HepG2 (cell line): ENCODE measurements around the gene PDE4D. TPM values are rescaled to one million over a fixed set of nuclear protein-coding genes. Genes with fewer than 3 reads are reported as not detected.

ENCODE experiments used
- ATAC-seq: fragments of 200-7000 bp; cut with Tn5 transposase; 3 replicates; pipeline ENCODE4 v1.9.1; 2020; ENCODE audit warnings: mild to moderate bottlenecking, moderate library complexity
- BruUV-seq: library from RNA; stranded (reverse); fragments of 400-500 nt; replicated peaks from 2 replicates; lab custom pipeline; 2021; lab: Mats Ljungman, UMichigan
- CTCF ChIA-PET: fragments of 300-600 bp; formaldehyde crosslinking; extraction: SDS; loops from one replicate; lab custom pipeline; 2021; ENCODE audit warnings: low total read pairs, inconsistent platforms, low intra/inter-chr PET ratio; lab: Yijun Ruan, JAX
- POLR2A ChIA-PET: fragments of 350-600 bp; sonication (Branson Sonifier 250); formaldehyde crosslinking; loops from one replicate; lab custom pipeline; 2020; ENCODE audit warnings: antibody characterized with exemption, inconsistent platforms; lab: Yijun Ruan, JAX
- DNase-seq: peaks from one replicate; pipeline ENCODE4 v3.0.0-alpha.2; 2015; ENCODE audit warnings: low spot score
- FAIRE-seq: peaks from 3 replicates; lab custom pipeline; 2011; peaks lifted over from hg19 to GRCh38; lab: Jason Lieb, UNC
- H2AFZ ChIP-seq: one replicate; pipeline ENCODE4 v1.6.1; 2011; ENCODE audit warnings: low read length, inconsistent platforms
- H3K27ac ChIP-seq: fragments of 300-600 bp; 3 replicates; pipeline ENCODE4 v1.8.0; 2011; ENCODE audit warnings: mixed run types, mild to moderate bottlenecking, mixed read lengths, low read length, inconsistent platforms; ENCODE audit not compliant: insufficient read depth; ENCODE audit errors: extremely low read length
- H3K27me3 ChIP-seq, 2 experiments: fragments of 200-600 bp in 1 of 2; 2 replicates in 1 of 2; 3 replicates in 1 of 2; pipeline versions ENCODE4 v1.6.0 to v1.8.0; 2011; ENCODE audit warnings: low read length in 2 of 2, mild to moderate bottlenecking in 2 of 2, moderate library complexity in 2 of 2, inconsistent platforms in 1 of 2; ENCODE audit not compliant: insufficient read depth in 2 of 2, control insufficient read depth in 1 of 2
- H3K36me3 ChIP-seq, 2 experiments: fragments of 200-600 bp in 1 of 2; replicated peaks in 1 of 2; 2 replicates in 1 of 2; 3 replicates in 1 of 2; pipeline versions ENCODE4 v1.5.1 to v1.8.0; 2011; ENCODE audit warnings: low read length in 2 of 2, inconsistent platforms in 1 of 2; ENCODE audit not compliant: insufficient read depth in 2 of 2, control insufficient read depth in 1 of 2
- H3K4me1 ChIP-seq: 2 replicates; pipeline ENCODE4 v1.5.1; 2012; ENCODE audit warnings: low read length, inconsistent platforms; ENCODE audit not compliant: insufficient read depth
- H3K4me2 ChIP-seq: 2 replicates; pipeline ENCODE4 v1.6.0; 2011; ENCODE audit warnings: low read depth, low read length, inconsistent platforms
- H3K4me3 ChIP-seq, 3 experiments: fragments of 200-600 bp in 1 of 3; sonication (generic), shearing (Covaris generic) in 1 of 3; replicated peaks in 1 of 3; 2 replicates each; pipeline ENCODE4 v1.5.1; 2011 to 2016; ENCODE audit warnings: low read length in 3 of 3, inconsistent platforms in 2 of 3, low read depth in 2 of 3, mild to moderate bottlenecking in 2 of 3, control low read depth in 1 of 3, mixed read lengths in 1 of 3; ENCODE audit not compliant: insufficient read depth in 1 of 3
- H3K79me2 ChIP-seq: one replicate; pipeline ENCODE4 v1.6.1; 2011; ENCODE audit warnings: low read length, inconsistent platforms; ENCODE audit not compliant: insufficient read depth
- H3K9ac ChIP-seq: 2 replicates; pipeline ENCODE4 v1.6.0; 2011; ENCODE audit warnings: mild to moderate bottlenecking, low read depth, low read length, inconsistent platforms; ENCODE audit not compliant: insufficient read depth
- H3K9me3 ChIP-seq: 2 replicates; pipeline ENCODE4 v1.5.1; 2012; ENCODE audit warnings: mild to moderate bottlenecking, low read length
- H4K20me1 ChIP-seq: 2 replicates; pipeline ENCODE4 v1.6.0; 2011; ENCODE audit warnings: inconsistent platforms, mild to moderate bottlenecking, low read length, moderate library complexity; ENCODE audit not compliant: insufficient read depth
- CEBPG ChIP-seq: IDR thresholded peaks from 2 replicates; pipeline ENCODE4 v1.6.1; 2016
- ESRRA ChIP-seq: sonication (generic); formaldehyde crosslinking; IDR thresholded peaks from 2 replicates; pipeline ENCODE4 v1.5.1; 2020; ENCODE audit warnings: mild to moderate bottlenecking, low read depth, missing genetic modification reagents
- HOXA7 ChIP-seq: sonication (generic); formaldehyde crosslinking; IDR thresholded peaks from 2 replicates; pipeline ENCODE4 v1.8.1; 2022; ENCODE audit warnings: mild to moderate bottlenecking, missing genetic modification reagents, moderate library complexity
- KDM1A ChIP-seq: IDR thresholded peaks from 2 replicates; pipeline ENCODE4 v1.6.1; 2016; ENCODE audit warnings: missing compliant biosample characterization
- MXI1 ChIP-seq: IDR thresholded peaks from 3 replicates; pipeline ENCODE4 v1.6.1; 2012; ENCODE audit warnings: low read depth, low read length, inconsistent platforms, borderline replicate concordance
- RBAK ChIP-seq: sonication (generic); formaldehyde crosslinking; IDR thresholded peaks from 2 replicates; pipeline ENCODE4 v1.5.1; 2020; ENCODE audit warnings: mild to moderate bottlenecking, missing genetic modification reagents
- RCOR2 ChIP-seq: IDR thresholded peaks from 2 replicates; pipeline ENCODE4 v1.6.1; 2016; ENCODE audit warnings: missing biosample characterization, missing genetic modification reagents
- SMYD3 ChIP-seq: sonication (generic); formaldehyde crosslinking; IDR thresholded peaks from 2 replicates; pipeline ENCODE4 v1.8.1; 2023; ENCODE audit warnings: mild to moderate bottlenecking, missing genetic modification reagents
- ZNF230 ChIP-seq: sonication (generic); formaldehyde crosslinking; IDR thresholded peaks from 2 replicates; pipeline ENCODE4 v1.4.0; 2020; ENCODE audit warnings: mild to moderate bottlenecking, missing genetic modification reagents
- ZNF33A ChIP-seq: sonication (generic); formaldehyde crosslinking; IDR thresholded peaks from 2 replicates; pipeline ENCODE4 v1.5.1; 2020; ENCODE audit warnings: missing genetic modification reagents, mild to moderate bottlenecking, moderate library complexity, borderline replicate concordance
- ZNF468 ChIP-seq: sonication (generic); formaldehyde crosslinking; IDR thresholded peaks from 2 replicates; pipeline ENCODE4 v1.8.0; 2022; ENCODE audit warnings: mild to moderate bottlenecking, moderate library complexity, missing genetic modification reagents
- ZNF598 ChIP-seq: sonication (generic); formaldehyde crosslinking; IDR thresholded peaks from 2 replicates; pipeline ENCODE4 v1.5.1; 2020; ENCODE audit warnings: mild to moderate bottlenecking, missing genetic modification reagents, borderline replicate concordance
- ZNF670 ChIP-seq: sonication (generic); formaldehyde crosslinking; IDR thresholded peaks from 2 replicates; pipeline ENCODE4 v1.8.0; 2022; ENCODE audit warnings: mild to moderate bottlenecking, missing genetic modification reagents, borderline replicate concordance
- WGBS: methylation state at CpG from one replicate; pipeline ENCODE4 v1.1.6; 2017; ENCODE audit warnings: low lambda C conversion rate; 5-methylcytosine and 5-hydroxymethylcytosine counted together
- in situ Hi-C: cut with HindIII; loops from 2 replicates; pipeline ENCODE4 v1.10.0; 2017; ENCODE audit warnings: low pct_unique_long_range_greater_than_20kb; ENCODE audit not compliant: extremely low pct_ligation_motif_present
- intact Hi-C: fragments of 100-400 bp; cut with micrococcal nuclease; formaldehyde crosslinking; loops from one replicate; pipeline ENCODE4 v1.10.0; 2022; ENCODE audit not compliant: unreplicated experiment
- polyA plus RNA-seq, 8 experiments: library from polyadenylated mRNA; depleted of rRNA in 3 of 8; stranded (reverse) in 7 of 8; unstranded in 1 of 8; fragments of >200 nt; fragmentation: Illumina TruSeq in 4 of 8; extraction: Trizol in 4 of 8; gene quantifications; 2 replicates each; pipeline versions ENCODE4 v1.2.1 to v1.2.3, GENCODE V29; 2011 to 2016; ENCODE audit warnings: low read depth in 4 of 8, missing spikeins in 1 of 8, mixed read lengths in 1 of 8; ENCODE audit not compliant: insufficient read depth in 1 of 8
- total RNA-seq, 5 experiments: library from RNA; depleted of rRNA; stranded (reverse); fragments of >200 nt; fragmentation: Illumina TruSeq; extraction: Trizol; gene quantifications; 2 replicates each; pipeline ENCODE4 v1.2.3, GENCODE V29; 2016; ENCODE audit warnings: low read depth in 1 of 5
- TF ChIP-seq, protein P1 (sequence below): sonication (generic); formaldehyde crosslinking; conservative IDR thresholded peaks from 2 replicates; pipeline ENCODE4 v1.4.0; 2020; ENCODE audit warnings: missing genetic modification reagents
- TF ChIP-seq, protein P2 (sequence below): sonication (generic); formaldehyde crosslinking; IDR thresholded peaks from 2 replicates; pipeline ENCODE4 v1.5.0; 2020; ENCODE audit warnings: mild to moderate bottlenecking, low read depth, missing genetic modification reagents, borderline replicate concordance
- TF ChIP-seq, protein P3 (sequence below): sonication (generic); formaldehyde crosslinking; IDR thresholded peaks from 2 replicates; pipeline ENCODE4 v1.5.1; 2020; ENCODE audit warnings: mild to moderate bottlenecking, missing genetic modification reagents, moderate library complexity
- TF ChIP-seq, protein P4 (sequence below): IDR thresholded peaks from 2 replicates; pipeline ENCODE4 v1.6.1; 2016; ENCODE audit warnings: low read depth, borderline replicate concordance
- TF ChIP-seq, protein P5 (sequence below): sonication (generic); formaldehyde crosslinking; IDR thresholded peaks from 2 replicates; pipeline ENCODE4 v1.4.0; 2020; ENCODE audit warnings: mild to moderate bottlenecking, low read depth, missing genetic modification reagents

PDE4D gene
- total and polyA plus RNA-seq, 2 of the 13 experiments (the other 11 are each of a cell fraction or from before 2014, with no cell fraction given) = 7.0 to 12.2 TPM

DNA sequence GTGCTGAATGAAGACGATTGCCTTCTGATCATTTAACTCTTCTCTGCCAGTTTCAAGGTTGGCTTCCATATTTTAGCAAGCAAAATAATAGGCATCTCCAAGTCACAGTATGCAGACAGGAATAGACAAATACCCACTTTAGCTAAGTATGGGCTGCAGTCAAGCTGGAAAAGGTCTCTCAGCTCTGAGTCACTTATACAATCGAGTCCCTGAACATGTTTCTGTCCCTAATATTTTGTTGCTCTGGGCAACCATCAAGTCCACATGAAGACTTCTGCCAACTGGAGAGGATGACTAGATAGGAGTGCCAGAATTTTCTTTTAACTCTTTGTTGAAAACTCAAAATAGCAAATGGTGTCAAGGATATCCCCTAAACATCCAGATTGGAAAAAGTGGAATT lies 735.4 kb downstream of the PDE4D start:
- no peak overlapping the region for H2AFZ ChIP-seq
- peaks cover 9% of the 10 kb centered on the region; the same call in 1 of the 2 replicates for H3K4me1 ChIP-seq
- H3K9me3 ChIP-seq = no peaks in the 10 kb centered on the region
- H3K4me2 ChIP-seq = no peak overlapping the region
- ATAC-seq (no peak), DNase-seq (no peak), FAIRE-seq (no peak)
- WGBS = 32% methylated on average over 2 of the region's 2 CpGs
- in situ Hi-C loops (no loop called here), intact Hi-C loops (no loop called here)
- H3K36me3 ChIP-seq = no peaks in the 10 kb centered on the region
- no peaks in the 10 kb centered on the region for H3K79me2 ChIP-seq
- H3K9ac ChIP-seq = no peak overlapping the region
- no peak overlapping the region for H3K27ac ChIP-seq
- CTCF ChIA-PET = no interaction called here
- no peaks in the 10 kb centered on the region for H4K20me1 ChIP-seq
- H3K27me3 ChIP-seq = no peaks in the 10 kb centered on the region
- no TSS peak for BruUV-seq
- POLR2A ChIA-PET = no interaction called here
- no peak overlapping the region for H3K4me3 ChIP-seq
- no peak for TF ChIP-seq CEBPG
- no peak for TF ChIP-seq HOXA7
- no peak for TF ChIP-seq ZNF468
- TF ChIP-seq, protein P1, sequence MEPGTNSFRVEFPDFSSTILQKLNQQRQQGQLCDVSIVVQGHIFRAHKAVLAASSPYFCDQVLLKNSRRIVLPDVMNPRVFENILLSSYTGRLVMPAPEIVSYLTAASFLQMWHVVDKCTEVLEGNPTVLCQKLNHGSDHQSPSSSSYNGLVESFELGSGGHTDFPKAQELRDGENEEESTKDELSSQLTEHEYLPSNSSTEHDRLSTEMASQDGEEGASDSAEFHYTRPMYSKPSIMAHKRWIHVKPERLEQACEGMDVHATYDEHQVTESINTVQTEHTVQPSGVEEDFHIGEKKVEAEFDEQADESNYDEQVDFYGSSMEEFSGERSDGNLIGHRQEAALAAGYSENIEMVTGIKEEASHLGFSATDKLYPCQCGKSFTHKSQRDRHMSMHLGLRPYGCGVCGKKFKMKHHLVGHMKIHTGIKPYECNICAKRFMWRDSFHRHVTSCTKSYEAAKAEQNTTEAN (CRISPR knock-in tag) = no peak
- no peak for TF ChIP-seq RCOR2 (CRISPR knock-in tag)
- TF ChIP-seq ZNF230 = no peak
- no peak for TF ChIP-seq MXI1
- TF ChIP-seq RBAK (CRISPR knock-in tag) = no peak
- no peak for TF ChIP-seq SMYD3 (CRISPR knock-in tag)
- TF ChIP-seq, protein P2, sequence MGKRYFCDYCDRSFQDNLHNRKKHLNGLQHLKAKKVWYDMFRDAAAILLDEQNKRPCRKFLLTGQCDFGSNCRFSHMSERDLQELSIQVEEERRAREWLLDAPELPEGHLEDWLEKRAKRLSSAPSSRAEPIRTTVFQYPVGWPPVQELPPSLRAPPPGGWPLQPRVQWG (CRISPR knock-in tag) = no peak
- TF ChIP-seq, protein P3, sequence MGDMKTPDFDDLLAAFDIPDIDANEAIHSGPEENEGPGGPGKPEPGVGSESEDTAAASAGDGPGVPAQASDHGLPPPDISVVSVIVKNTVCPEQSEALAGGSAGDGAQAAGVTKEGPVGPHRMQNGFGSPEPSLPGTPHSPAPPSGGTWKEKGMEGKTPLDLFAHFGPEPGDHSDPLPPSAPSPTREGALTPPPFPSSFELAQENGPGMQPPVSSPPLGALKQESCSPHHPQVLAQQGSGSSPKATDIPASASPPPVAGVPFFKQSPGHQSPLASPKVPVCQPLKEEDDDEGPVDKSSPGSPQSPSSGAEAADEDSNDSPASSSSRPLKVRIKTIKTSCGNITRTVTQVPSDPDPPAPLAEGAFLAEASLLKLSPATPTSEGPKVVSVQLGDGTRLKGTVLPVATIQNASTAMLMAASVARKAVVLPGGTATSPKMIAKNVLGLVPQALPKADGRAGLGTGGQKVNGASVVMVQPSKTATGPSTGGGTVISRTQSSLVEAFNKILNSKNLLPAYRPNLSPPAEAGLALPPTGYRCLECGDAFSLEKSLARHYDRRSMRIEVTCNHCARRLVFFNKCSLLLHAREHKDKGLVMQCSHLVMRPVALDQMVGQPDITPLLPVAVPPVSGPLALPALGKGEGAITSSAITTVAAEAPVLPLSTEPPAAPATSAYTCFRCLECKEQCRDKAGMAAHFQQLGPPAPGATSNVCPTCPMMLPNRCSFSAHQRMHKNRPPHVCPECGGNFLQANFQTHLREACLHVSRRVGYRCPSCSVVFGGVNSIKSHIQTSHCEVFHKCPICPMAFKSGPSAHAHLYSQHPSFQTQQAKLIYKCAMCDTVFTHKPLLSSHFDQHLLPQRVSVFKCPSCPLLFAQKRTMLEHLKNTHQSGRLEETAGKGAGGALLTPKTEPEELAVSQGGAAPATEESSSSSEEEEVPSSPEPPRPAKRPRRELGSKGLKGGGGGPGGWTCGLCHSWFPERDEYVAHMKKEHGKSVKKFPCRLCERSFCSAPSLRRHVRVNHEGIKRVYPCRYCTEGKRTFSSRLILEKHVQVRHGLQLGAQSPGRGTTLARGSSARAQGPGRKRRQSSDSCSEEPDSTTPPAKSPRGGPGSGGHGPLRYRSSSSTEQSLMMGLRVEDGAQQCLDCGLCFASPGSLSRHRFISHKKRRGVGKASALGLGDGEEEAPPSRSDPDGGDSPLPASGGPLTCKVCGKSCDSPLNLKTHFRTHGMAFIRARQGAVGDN (CRISPR knock-in tag) = no peak
- no peak for TF ChIP-seq KDM1A (CRISPR knock-in tag)
- TF ChIP-seq ZNF598 (CRISPR knock-in tag) = no peak
- TF ChIP-seq, protein P4, sequence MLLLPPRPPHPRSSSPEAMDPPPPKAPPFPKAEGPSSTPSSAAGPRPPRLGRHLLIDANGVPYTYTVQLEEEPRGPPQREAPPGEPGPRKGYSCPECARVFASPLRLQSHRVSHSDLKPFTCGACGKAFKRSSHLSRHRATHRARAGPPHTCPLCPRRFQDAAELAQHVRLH = no peak
- no peak for TF ChIP-seq ZNF670 (CRISPR knock-in tag)
- TF ChIP-seq ESRRA (CRISPR knock-in tag) = no peak
- TF ChIP-seq, protein P5, sequence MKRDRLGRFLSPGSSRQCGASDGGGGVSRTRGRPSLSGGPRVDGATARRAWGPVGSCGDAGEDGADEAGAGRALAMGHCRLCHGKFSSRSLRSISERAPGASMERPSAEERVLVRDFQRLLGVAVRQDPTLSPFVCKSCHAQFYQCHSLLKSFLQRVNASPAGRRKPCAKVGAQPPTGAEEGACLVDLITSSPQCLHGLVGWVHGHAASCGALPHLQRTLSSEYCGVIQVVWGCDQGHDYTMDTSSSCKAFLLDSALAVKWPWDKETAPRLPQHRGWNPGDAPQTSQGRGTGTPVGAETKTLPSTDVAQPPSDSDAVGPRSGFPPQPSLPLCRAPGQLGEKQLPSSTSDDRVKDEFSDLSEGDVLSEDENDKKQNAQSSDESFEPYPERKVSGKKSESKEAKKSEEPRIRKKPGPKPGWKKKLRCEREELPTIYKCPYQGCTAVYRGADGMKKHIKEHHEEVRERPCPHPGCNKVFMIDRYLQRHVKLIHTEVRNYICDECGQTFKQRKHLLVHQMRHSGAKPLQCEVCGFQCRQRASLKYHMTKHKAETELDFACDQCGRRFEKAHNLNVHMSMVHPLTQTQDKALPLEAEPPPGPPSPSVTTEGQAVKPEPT = no peak
- no peak for TF ChIP-seq ZNF33A (CRISPR knock-in tag)
